GM19324 (cell line): Measurements from ENCODE around the gene HMGB1.
A peak's percentile ranks its signal among the peaks of the same experiment; 100 is the strongest.

Experiments
- ATAC-seq: cut with Tn5 transposase; IDR thresholded peaks from one replicate; pipeline ENCODE4 v1.9.1; 2021; ENCODE audit warnings: mild to moderate bottlenecking, moderate library complexity; ENCODE audit not compliant: unreplicated experiment, low FRiP score

HMGB1 gene

GRCh38 chr13:30435911-30436451 is 29.8 kb downstream of the HMGB1 start:
- ATAC-seq, result no peak

- no peak for ATAC-seq
Measured at GRCh38 chr13:30431269-30431940, 34.3 kb downstream of the HMGB1 start.

GRCh38 chr13:30429721-30430694 is 35.7 kb downstream of the HMGB1 start:
- ATAC-seq, result no peak

GRCh38 chr13:30429235-30429634 is 36.5 kb downstream of the HMGB1 start:
- peak; percentile 61 for ATAC-seq

- ATAC-seq, result no peak
Measured at GRCh38 chr13:30423891-30424290, 41.8 kb downstream of the HMGB1 start.

GRCh38 chr13:30422054-30422839 is 43.5 kb downstream of the HMGB1 start, which contains the start of gene UBE2L5:
Gene UBE2L5 (plus strand): TSS chr13:30422493. CDS start chr13:30427991, 5,498 bp downstream.
- ATAC-seq, result peak; percentile 75

GRCh38 chr13:30421093-30422053 is 44.4 kb downstream of the HMGB1 start:
- peak; percentile 48 for ATAC-seq

- no peak for ATAC-seq
Measured at GRCh38 chr13:30418717-30419459, 46.8 kb downstream of the HMGB1 start.

GRCh38 chr13:30418075-30418716 is 47.5 kb downstream of the HMGB1 start:
- no peak for ATAC-seq

GRCh38 chr13:30416471-30416870 is 49.3 kb downstream of the HMGB1 start:
- ATAC-seq, result no peak

GRCh38 chr13:30415430-30416030 is 50.2 kb downstream of the HMGB1 start:
- peak; percentile 79 for ATAC-seq

GRCh38 chr13:30413842-30414241 is 51.9 kb downstream of the HMGB1 start:
- no peak for ATAC-seq

- ATAC-seq, result no peak
Measured at GRCh38 chr13:30412346-30412745, 53.4 kb downstream of the HMGB1 start.

GRCh38 chr13:30410705-30411125 is 55.0 kb downstream of the HMGB1 start:
- no peak for ATAC-seq

- no peak for ATAC-seq
Measured at GRCh38 chr13:30409886-30410704, 55.6 kb downstream of the HMGB1 start.

GRCh38 chr13:30408319-30409101 is 57.2 kb downstream of the HMGB1 start:
- peak; percentile 87 for ATAC-seq
